H1 (cell line): ENCODE data around the gene ISG15. TPM values are rescaled to one million over a fixed set of nuclear protein-coding genes. Genes with fewer than 3 reads are reported as not detected.

Experiments
- polyA plus RNA-seq, 7 experiments: library from polyadenylated mRNA; depleted of rRNA in 3 of 7; stranded (reverse) in 5 of 7; unstranded in 2 of 7; fragments of >200 nt in 5 of 7; fragments of 200-250 nt in 2 of 7; gene quantifications; 1 replicate in 5 of 7; 2 replicates in 1 of 7; 4 replicates in 1 of 7; pipeline versions ENCODE4 v1.2.1 to v1.2.3, GENCODE V29; 2011 to 2013; ENCODE audit warnings: missing spikeins in 2 of 7, mixed read lengths in 2 of 7
- total RNA-seq: library from RNA; stranded (reverse); fragmentation: NEBNext Ultra II Directional; extraction: Animal tissue kit (Norgen Biotek cat#: 25700); gene quantifications from 2 replicates; pipeline ENCODE4 v1.2.1, GENCODE V29; 2021
- TF ChIP-seq, protein P1 (sequence below): fragments of 300-600 bp; sonication (generic); IDR thresholded peaks from 2 replicates; pipeline ENCODE4 v1.7.1; 2012; ENCODE audit warnings: low read length, moderate library complexity, mild to moderate bottlenecking, inconsistent platforms; ENCODE audit not compliant: insufficient replicate concordance

The ISG15 gene
- total and polyA plus RNA-seq, 2 of the 8 experiments (the other 6 are each of a cell fraction or from before 2014, with no cell fraction given): 29.3 to 121 TPM

DNA sequence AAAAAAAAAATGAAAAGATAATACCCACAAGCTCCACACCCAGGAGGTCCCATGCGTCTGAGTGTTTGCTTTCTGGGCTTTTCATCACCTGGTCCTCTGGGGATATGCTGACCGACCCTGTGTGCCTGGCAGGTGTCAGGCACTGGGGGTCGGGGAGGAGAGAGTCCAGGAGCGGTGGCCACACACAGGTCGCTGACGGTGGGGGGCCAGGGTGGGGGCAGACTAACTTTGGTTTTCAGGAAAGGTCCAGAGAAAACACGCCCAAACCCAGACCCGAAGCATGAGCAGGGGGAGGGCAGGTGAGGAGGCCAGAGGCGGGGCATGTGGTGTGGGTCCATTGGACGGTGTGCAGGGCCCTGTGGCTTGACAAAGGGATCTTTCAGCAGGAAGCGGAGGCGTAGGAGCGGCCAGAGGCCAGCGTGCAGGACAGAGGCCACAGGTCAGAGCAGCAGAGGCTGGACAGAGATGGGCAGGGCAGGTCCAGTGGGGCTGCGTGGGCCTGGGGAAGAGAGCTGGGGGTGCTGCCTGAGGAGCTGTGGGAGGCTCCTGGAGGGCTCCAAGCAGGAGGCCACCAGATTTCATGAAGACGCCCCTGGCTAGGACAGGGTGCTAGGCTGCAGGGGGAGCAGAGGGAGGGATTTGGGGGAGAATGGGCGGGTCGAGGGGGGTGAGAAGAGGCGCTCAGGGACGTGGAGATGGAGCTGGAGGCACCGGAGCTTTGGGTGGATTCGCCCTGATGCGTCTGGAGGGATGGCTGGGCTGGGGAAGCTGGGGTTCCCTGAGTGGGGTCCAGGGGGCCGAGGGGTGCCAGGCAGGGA, 45.0 kb downstream of the ISG15 start (continued):
- TF ChIP-seq, protein P1, sequence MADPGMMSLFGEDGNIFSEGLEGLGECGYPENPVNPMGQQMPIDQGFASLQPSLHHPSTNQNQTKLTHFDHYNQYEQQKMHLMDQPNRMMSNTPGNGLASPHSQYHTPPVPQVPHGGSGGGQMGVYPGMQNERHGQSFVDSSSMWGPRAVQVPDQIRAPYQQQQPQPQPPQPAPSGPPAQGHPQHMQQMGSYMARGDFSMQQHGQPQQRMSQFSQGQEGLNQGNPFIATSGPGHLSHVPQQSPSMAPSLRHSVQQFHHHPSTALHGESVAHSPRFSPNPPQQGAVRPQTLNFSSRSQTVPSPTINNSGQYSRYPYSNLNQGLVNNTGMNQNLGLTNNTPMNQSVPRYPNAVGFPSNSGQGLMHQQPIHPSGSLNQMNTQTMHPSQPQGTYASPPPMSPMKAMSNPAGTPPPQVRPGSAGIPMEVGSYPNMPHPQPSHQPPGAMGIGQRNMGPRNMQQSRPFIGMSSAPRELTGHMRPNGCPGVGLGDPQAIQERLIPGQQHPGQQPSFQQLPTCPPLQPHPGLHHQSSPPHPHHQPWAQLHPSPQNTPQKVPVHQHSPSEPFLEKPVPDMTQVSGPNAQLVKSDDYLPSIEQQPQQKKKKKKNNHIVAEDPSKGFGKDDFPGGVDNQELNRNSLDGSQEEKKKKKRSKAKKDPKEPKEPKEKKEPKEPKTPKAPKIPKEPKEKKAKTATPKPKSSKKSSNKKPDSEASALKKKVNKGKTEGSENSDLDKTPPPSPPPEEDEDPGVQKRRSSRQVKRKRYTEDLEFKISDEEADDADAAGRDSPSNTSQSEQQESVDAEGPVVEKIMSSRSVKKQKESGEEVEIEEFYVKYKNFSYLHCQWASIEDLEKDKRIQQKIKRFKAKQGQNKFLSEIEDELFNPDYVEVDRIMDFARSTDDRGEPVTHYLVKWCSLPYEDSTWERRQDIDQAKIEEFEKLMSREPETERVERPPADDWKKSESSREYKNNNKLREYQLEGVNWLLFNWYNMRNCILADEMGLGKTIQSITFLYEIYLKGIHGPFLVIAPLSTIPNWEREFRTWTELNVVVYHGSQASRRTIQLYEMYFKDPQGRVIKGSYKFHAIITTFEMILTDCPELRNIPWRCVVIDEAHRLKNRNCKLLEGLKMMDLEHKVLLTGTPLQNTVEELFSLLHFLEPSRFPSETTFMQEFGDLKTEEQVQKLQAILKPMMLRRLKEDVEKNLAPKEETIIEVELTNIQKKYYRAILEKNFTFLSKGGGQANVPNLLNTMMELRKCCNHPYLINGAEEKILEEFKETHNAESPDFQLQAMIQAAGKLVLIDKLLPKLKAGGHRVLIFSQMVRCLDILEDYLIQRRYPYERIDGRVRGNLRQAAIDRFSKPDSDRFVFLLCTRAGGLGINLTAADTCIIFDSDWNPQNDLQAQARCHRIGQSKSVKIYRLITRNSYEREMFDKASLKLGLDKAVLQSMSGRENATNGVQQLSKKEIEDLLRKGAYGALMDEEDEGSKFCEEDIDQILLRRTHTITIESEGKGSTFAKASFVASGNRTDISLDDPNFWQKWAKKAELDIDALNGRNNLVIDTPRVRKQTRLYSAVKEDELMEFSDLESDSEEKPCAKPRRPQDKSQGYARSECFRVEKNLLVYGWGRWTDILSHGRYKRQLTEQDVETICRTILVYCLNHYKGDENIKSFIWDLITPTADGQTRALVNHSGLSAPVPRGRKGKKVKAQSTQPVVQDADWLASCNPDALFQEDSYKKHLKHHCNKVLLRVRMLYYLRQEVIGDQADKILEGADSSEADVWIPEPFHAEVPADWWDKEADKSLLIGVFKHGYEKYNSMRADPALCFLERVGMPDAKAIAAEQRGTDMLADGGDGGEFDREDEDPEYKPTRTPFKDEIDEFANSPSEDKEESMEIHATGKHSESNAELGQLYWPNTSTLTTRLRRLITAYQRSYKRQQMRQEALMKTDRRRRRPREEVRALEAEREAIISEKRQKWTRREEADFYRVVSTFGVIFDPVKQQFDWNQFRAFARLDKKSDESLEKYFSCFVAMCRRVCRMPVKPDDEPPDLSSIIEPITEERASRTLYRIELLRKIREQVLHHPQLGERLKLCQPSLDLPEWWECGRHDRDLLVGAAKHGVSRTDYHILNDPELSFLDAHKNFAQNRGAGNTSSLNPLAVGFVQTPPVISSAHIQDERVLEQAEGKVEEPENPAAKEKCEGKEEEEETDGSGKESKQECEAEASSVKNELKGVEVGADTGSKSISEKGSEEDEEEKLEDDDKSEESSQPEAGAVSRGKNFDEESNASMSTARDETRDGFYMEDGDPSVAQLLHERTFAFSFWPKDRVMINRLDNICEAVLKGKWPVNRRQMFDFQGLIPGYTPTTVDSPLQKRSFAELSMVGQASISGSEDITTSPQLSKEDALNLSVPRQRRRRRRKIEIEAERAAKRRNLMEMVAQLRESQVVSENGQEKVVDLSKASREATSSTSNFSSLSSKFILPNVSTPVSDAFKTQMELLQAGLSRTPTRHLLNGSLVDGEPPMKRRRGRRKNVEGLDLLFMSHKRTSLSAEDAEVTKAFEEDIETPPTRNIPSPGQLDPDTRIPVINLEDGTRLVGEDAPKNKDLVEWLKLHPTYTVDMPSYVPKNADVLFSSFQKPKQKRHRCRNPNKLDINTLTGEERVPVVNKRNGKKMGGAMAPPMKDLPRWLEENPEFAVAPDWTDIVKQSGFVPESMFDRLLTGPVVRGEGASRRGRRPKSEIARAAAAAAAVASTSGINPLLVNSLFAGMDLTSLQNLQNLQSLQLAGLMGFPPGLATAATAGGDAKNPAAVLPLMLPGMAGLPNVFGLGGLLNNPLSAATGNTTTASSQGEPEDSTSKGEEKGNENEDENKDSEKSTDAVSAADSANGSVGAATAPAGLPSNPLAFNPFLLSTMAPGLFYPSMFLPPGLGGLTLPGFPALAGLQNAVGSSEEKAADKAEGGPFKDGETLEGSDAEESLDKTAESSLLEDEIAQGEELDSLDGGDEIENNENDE: no peak
- TF ChIP-seq, all 59 proteins: peak for 0
